Left ventricle myocardium inferior (tissue), 1 donor: Measurements from ENCODE around the gene EXOSC2. TPM values are rescaled to one million over a fixed set of nuclear protein-coding genes. Genes with fewer than 3 reads are reported as not detected.

Experiments used
- DNase-seq: peaks from one replicate; pipeline ENCODE4 v3.0.0-alpha.2; 2020
- H3K27ac ChIP-seq: fragments of 200-600 bp; replicated peaks from 2 replicates; pipeline ENCODE4 v1.8.0; 2021
- H3K27me3 ChIP-seq: fragments of 200-600 bp; 2 replicates; pipeline ENCODE4 v1.8.0; 2021; ENCODE audit warnings: low read depth
- H3K36me3 ChIP-seq: fragments of 200-600 bp; 2 replicates; pipeline ENCODE4 v1.8.0; 2021
- H3K4me1 ChIP-seq: fragments of 200-600 bp; 2 replicates; pipeline ENCODE4 v1.8.0; 2021
- H3K4me3 ChIP-seq: fragments of 200-600 bp; 2 replicates; pipeline ENCODE4 v1.8.0; 2021; ENCODE audit warnings: mild to moderate bottlenecking, moderate library complexity
- H3K9me3 ChIP-seq: fragments of 200-600 bp; replicated peaks from 2 replicates; pipeline ENCODE4 v1.8.0; 2021
- intact Hi-C: fragments of 100-400 bp; cut with micrococcal nuclease; formaldehyde crosslinking; loops from one replicate; pipeline ENCODE4 v1.11.0; 2022
- total RNA-seq: library from RNA; stranded (reverse); fragmentation: NEBNext Ultra II Directional; extraction: Animal tissue kit (Norgen Biotek cat#: 25700); gene quantifications from one replicate; pipeline ENCODE4 v1.2.1, GENCODE V29; 2021
- TF ChIP-seq, protein P1 (sequence below): fragments of 200-600 bp; IDR thresholded peaks from 2 replicates; pipeline ENCODE4 v1.8.0; 2021; ENCODE audit warnings: antibody characterized with exemption, mild to moderate bottlenecking, borderline replicate concordance
- donor health status: DM: no; HTN: yes; CAD: no; lungs with severe emphysema.

EXOSC2 gene
- total RNA-seq, 1 donor from 2014 or later = 12.0 TPM

DNA sequence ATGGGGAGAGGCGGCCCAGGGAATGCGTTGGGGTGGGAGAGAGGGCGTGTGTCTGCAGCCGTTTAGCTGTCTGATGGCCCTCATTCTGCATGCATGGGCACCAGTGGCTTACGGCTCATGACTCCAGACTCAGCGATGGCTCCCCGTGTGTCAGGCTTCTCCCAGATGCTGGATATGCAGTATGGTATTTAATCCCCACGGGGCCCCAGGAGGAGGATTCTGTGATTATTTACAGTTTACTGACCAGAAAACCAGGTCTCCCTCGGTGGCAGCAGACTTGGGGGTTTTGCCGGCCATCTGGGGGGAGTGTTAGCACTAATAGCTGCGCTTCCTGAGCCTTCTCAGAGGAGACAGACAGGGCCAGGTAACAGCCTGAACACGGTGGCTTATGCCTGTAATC, 24.9 kb upstream of the EXOSC2 start:
- H3K27me3 ChIP-seq = peaks cover 59% of the 10 kb centered on the region
- TF ChIP-seq, protein P1, sequence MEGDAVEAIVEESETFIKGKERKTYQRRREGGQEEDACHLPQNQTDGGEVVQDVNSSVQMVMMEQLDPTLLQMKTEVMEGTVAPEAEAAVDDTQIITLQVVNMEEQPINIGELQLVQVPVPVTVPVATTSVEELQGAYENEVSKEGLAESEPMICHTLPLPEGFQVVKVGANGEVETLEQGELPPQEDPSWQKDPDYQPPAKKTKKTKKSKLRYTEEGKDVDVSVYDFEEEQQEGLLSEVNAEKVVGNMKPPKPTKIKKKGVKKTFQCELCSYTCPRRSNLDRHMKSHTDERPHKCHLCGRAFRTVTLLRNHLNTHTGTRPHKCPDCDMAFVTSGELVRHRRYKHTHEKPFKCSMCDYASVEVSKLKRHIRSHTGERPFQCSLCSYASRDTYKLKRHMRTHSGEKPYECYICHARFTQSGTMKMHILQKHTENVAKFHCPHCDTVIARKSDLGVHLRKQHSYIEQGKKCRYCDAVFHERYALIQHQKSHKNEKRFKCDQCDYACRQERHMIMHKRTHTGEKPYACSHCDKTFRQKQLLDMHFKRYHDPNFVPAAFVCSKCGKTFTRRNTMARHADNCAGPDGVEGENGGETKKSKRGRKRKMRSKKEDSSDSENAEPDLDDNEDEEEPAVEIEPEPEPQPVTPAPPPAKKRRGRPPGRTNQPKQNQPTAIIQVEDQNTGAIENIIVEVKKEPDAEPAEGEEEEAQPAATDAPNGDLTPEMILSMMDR = no peak

DNA sequence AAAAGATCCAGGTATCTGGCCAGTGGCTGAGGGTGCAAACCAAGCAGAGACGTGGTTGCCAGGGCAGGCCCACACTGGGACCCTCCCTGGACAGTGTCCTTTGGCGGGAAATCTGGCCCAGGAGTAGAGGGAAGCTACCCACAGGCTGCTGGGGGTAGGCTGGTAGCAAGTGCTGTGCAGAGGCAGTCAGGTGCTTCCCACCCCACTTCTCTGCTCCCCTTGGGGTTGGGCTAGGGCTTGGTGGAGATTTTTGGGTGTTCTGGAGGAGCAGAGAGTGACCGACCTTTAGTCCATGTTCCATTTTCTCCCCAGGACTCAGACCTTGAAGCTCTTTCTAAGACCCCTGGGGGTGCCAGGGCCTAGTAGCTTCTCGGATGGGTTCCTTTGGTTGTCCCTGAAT, 23.6 kb upstream of the EXOSC2 start:
- Histone ChIP-seq H3K4me3 (no peak overlapping the region), H3K36me3 (no peaks in the 10 kb centered on the region), H3K27ac (no peak overlapping the region), H3K4me1 (peaks cover 17% of the 10 kb centered on the region), H3K27me3 (peaks cover 46% of the 10 kb centered on the region), H3K9me3 (no peaks in the 10 kb centered on the region)
- no peak for DNase-seq
- intact Hi-C loops = no loop called here
- TF ChIP-seq, protein P1 = no peak

More for the DNA sequence above, 24.9 kb upstream of the EXOSC2 start:
- DNase-seq = no peak
- Histone ChIP-seq H3K4me3 (no peak overlapping the region), H3K4me1 (peaks cover 30% of the 10 kb centered on the region), H3K36me3 (no peaks in the 10 kb centered on the region), H3K9me3 (no peaks in the 10 kb centered on the region), H3K27ac (no peak overlapping the region)
- intact Hi-C loops = no loop called here

DNA sequence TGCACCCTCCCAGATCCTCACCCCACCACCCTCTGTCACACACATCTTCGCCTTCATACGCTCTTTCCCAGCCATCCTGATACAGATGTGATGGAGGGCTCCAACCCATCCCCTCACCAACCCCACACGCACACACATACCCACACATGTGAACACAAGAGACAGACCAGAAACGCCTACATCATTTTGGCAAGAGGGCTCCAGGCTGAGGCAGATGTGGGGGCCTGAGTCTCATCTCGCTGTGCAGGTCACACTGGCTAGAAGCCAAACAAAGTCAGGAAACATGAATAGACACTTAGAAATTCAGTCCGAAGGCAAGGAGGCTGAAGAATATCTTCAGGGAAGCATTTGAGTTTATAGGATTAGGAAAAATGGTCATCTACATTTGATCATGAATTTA, 22.9 kb upstream of the EXOSC2 start:
- Histone ChIP-seq H3K27ac (no peak overlapping the region), H3K36me3 (no peaks in the 10 kb centered on the region), H3K9me3 (no peaks in the 10 kb centered on the region), H3K4me3 (no peak overlapping the region), H3K27me3 (peaks cover 39% of the 10 kb centered on the region), H3K4me1 (peaks cover 10% of the 10 kb centered on the region)
- intact Hi-C loops = no loop called here
- TF ChIP-seq, protein P1 = no peak
- no peak for DNase-seq

- DNase-seq = no peak
- H3K36me3 ChIP-seq = no peaks in the 10 kb centered on the region
- H3K9me3 ChIP-seq = no peaks in the 10 kb centered on the region
- intact Hi-C loops = no loop called here
- H3K4me3 ChIP-seq = no peak overlapping the region
- no peaks in the 10 kb centered on the region for H3K4me1 ChIP-seq
- TF ChIP-seq, protein P1 = no peak
- H3K27ac ChIP-seq = no peak overlapping the region
- H3K27me3 ChIP-seq = peaks cover 21% of the 10 kb centered on the region
These were observed 21.1 kb upstream of the EXOSC2 start for GRCh38 chr9:130672466-130672865.

GRCh38 chr9:130672933-130673615, 20.5 kb upstream of the EXOSC2 start:
- intact Hi-C loops = no loop called here
- Histone ChIP-seq H3K27me3 (peaks cover 15% of the 10 kb centered on the region), H3K4me1 (no peaks in the 10 kb centered on the region), H3K27ac (no peak overlapping the region), H3K36me3 (no peaks in the 10 kb centered on the region), H3K4me3 (no peak overlapping the region), H3K9me3 (no peaks in the 10 kb centered on the region)
- no peak for DNase-seq
- TF ChIP-seq, protein P1 = no peak
